C4-2B (cell line): Measurements from ENCODE around the gene GNA15.

Source experiments
- ZFX ChIP-seq: fragments of 450-650 bp; IDR thresholded peaks from 2 replicates; pipeline ENCODE4 v1.6.1; 2017
- TF ChIP-seq, protein P1 (sequence below): fragments of 450-650 bp; conservative IDR thresholded peaks from 2 replicates; pipeline ENCODE4 v1.5.1; 2017; ENCODE audit warnings: mild to moderate bottlenecking

DNA sequence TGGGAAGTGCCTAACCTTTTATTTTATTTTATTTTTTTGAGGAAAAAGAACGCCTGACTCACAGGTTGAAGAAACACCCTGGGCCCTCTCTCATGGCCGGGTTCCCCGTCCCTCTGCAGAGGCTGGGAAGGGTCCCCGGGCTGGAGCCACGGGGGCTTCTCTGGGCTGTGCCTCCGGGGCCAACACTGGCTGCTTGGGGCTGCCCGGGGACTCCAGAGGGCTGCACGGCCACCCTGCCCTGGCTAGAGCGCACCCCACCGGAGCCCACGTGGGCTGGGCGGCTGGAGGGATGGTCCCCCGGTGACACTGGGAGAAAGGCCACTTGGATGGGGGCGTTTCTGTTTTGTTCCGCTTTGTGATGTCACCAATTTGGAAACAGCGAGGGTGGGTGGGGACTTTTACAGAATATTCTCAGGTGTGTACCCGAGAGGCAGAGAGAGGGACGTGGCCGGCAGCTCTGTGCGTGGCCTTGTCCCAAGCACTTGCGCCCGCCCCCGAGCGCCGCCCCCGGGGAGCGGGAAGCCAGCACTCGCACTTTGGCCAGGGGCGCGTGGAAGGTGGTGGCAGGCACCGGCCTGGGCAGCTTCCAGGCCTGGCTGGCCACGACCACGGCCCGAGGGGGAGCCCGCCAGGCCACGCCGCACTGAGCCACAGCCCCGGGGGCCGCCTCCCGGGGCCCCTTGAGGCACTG lies 13.9 kb upstream of the GNA15 start:
- TF ChIP-seq, protein P1, sequence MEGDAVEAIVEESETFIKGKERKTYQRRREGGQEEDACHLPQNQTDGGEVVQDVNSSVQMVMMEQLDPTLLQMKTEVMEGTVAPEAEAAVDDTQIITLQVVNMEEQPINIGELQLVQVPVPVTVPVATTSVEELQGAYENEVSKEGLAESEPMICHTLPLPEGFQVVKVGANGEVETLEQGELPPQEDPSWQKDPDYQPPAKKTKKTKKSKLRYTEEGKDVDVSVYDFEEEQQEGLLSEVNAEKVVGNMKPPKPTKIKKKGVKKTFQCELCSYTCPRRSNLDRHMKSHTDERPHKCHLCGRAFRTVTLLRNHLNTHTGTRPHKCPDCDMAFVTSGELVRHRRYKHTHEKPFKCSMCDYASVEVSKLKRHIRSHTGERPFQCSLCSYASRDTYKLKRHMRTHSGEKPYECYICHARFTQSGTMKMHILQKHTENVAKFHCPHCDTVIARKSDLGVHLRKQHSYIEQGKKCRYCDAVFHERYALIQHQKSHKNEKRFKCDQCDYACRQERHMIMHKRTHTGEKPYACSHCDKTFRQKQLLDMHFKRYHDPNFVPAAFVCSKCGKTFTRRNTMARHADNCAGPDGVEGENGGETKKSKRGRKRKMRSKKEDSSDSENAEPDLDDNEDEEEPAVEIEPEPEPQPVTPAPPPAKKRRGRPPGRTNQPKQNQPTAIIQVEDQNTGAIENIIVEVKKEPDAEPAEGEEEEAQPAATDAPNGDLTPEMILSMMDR: no peak
- TF ChIP-seq ZFX: no peak
